Measurements from ENCODE around the gene TMEM40. TPM values are rescaled to one million over a fixed set of nuclear protein-coding genes. Genes with fewer than 3 reads are reported as not detected.

Gene TMEM40
- total RNA-seq, 4 donors from 2014 or later, result not detected

DNA sequence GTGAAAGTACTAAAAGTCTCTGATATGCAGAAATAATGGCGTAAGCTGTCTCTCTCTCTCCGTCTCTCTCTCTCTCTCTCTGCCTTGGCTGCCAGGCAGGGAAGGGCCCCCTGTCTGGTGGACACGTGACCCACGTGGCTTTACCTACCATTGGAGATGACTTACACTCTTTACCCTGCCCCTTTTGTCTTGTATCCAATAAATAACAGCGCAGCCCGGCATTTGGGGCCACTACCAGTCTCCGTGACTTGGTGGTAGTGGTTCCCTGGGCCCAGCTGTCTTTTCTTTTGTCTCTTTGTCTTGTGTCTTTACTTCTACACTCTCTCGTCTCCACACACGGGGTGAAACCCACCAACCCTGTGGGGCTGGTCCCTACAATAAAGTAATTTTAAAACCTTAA, 12.2 kb upstream of the TMEM40 start:
- Histone ChIP-seq H3K27me3 (no peaks in the 10 kb centered on the region), H3K4me1 (no peaks in the 10 kb centered on the region), H3K36me3 (no peaks in the 10 kb centered on the region), H3K27ac (no peak overlapping the region), H3K9me3 (no peaks in the 10 kb centered on the region), H3K4me3 (no peak overlapping the region)
- intact Hi-C loops (cut with DNase I; ENCODE audit: low total_unique reads) (no loop called here), in situ Hi-C loops (cut with MboI; ENCODE audit: low pct_ligation_motif_present in 1 of 4, low pct_unique_long_range_greater_than_20kb in 1 of 4, low sequenced_read_pairs in 3 of 4) (no loop called here)
- TF ChIP-seq EP300 (IDR thresholded peaks at IDR 0.05; ENCODE audit: low read depth) (no peak), CTCF (IDR thresholded peaks at IDR 0.05) (no peak), POLR2A (IDR thresholded peaks at IDR 0.05) (no peak), POLR2AphosphoS5 (IDR thresholded peaks at IDR 0.05) (no peak)
- 84 to 85% methylated on average over 8 to 9 of the region's 9 CpGs for WGBS, 2 donors (ENCODE audit: low coverage in 1 of 2)
- no peak for DNase-seq

- no peaks in the 10 kb centered on the region for H3K4me1 ChIP-seq
- H3K9me3 ChIP-seq, result no peaks in the 10 kb centered on the region
- intact Hi-C loops (cut with DNase I; ENCODE audit: low total_unique reads) (no loop called here), in situ Hi-C loops (cut with MboI; ENCODE audit: low pct_ligation_motif_present in 1 of 4, low pct_unique_long_range_greater_than_20kb in 1 of 4, low sequenced_read_pairs in 3 of 4) (no loop called here)
- DNase-seq, result no peak
- no peak for TF ChIP-seq POLR2A (IDR thresholded peaks at IDR 0.05)
- TF ChIP-seq CTCF (IDR thresholded peaks at IDR 0.05), result no peak
- no peak for TF ChIP-seq EP300 (IDR thresholded peaks at IDR 0.05; ENCODE audit: low read depth)
- TF ChIP-seq POLR2AphosphoS5 (IDR thresholded peaks at IDR 0.05), result no peak
- no peaks in the 10 kb centered on the region for H3K36me3 ChIP-seq
- no peak overlapping the region for H3K27ac ChIP-seq
- no peaks in the 10 kb centered on the region for H3K27me3 ChIP-seq
- no peak overlapping the region for H3K4me3 ChIP-seq
- WGBS, 2 donors (ENCODE audit: low coverage in 1 of 2), result 50 to 76% methylated on average over 1 to 2 of the region's 2 CpGs
Observed at GRCh38 chr3:12769761-12770160, 10.7 kb upstream of the TMEM40 start.

DNA sequence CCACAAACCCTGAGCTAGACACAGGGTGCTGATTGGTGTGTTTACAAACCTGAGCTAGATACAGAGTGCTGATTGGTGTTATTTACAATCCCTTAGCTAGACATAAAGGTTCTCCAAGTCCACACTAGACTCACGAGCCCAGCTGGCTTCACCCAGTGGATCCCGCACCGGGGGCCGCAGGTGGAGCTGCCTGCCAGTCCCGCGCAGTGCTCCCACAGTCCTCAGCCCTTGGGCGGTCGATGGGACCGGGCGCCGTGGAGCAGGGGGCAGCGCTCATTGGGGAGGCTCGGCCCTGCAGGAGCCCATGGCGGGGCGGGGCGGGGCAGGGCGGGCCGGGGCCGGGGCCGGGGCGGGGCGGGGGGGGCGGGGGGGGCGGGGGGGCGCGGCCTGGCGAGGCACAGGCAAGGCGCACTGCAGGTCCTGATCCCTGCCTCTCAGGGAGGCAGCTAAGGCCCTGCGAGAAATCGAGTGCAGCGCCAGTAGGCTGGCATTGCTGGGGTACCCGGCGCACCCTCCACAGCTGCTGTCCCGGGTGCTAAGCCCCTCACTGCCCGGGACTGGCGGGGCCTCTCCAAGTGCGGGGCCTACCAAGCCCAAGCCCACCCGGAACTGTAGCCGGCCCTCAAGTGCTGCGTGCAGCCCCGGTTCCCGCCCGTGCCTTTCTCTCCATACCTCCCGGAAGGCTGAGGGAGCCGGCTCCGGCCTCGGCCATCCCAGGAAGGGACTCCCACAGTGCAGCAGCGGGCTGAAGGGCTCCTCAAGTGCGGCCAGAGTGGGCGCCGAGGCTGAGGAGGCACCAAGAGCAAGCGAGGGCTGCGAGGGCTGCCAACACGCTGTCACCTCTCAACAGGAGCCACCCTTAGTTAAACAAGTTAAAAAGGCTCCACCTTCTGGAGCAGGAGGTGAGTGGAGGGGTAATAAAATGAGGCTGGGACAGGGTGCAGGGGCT, 9.8 kb upstream of the TMEM40 start:
- intact Hi-C loops (cut with DNase I; ENCODE audit: low total_unique reads), result no loop called here
- no peaks in the 10 kb centered on the region for H3K27me3 ChIP-seq
- 80% methylated on average over 27 of the region's 54 CpGs; no CpG with 5 or more reads in 1 of the 2 donors for WGBS, 2 donors (ENCODE audit: low coverage in 1 of 2)
- H3K9me3 ChIP-seq, result no peaks in the 10 kb centered on the region
- TF ChIP-seq CTCF (IDR thresholded peaks at IDR 0.05), result no peak
- TF ChIP-seq POLR2AphosphoS5 (IDR thresholded peaks at IDR 0.05), result no peak
- TF ChIP-seq EP300 (IDR thresholded peaks at IDR 0.05; ENCODE audit: low read depth), result no peak
- TF ChIP-seq POLR2A (IDR thresholded peaks at IDR 0.05), result no peak
- in situ Hi-C loops (cut with MboI; ENCODE audit: low pct_ligation_motif_present in 1 of 4, low pct_unique_long_range_greater_than_20kb in 1 of 4, low sequenced_read_pairs in 3 of 4), result no loop called here
- no peak overlapping the region for H3K27ac ChIP-seq
- H3K4me3 ChIP-seq, result no peak overlapping the region
- no peak for DNase-seq
- no peaks in the 10 kb centered on the region for H3K36me3 ChIP-seq
- H3K4me1 ChIP-seq, result no peaks in the 10 kb centered on the region

- H3K27me3 ChIP-seq, result no peaks in the 10 kb centered on the region
- H3K4me3 ChIP-seq, result no peak overlapping the region
- 83 to 100% methylated on average over 1 to 6 of the region's 6 CpGs for WGBS, 2 donors (ENCODE audit: low coverage in 1 of 2)
- no peaks in the 10 kb centered on the region for H3K36me3 ChIP-seq
- DNase-seq, result no peak
- H3K4me1 ChIP-seq, result no peaks in the 10 kb centered on the region
- in situ Hi-C loops (cut with MboI; ENCODE audit: low pct_ligation_motif_present in 1 of 4, low pct_unique_long_range_greater_than_20kb in 1 of 4, low sequenced_read_pairs in 3 of 4), result no loop called here
- H3K27ac ChIP-seq, result no peak overlapping the region
- intact Hi-C loops (cut with DNase I; ENCODE audit: low total_unique reads), result no loop called here
- no peak for TF ChIP-seq POLR2A (IDR thresholded peaks at IDR 0.05)
- no peak for TF ChIP-seq EP300 (IDR thresholded peaks at IDR 0.05; ENCODE audit: low read depth)
- no peak for TF ChIP-seq POLR2AphosphoS5 (IDR thresholded peaks at IDR 0.05)
- no peak for TF ChIP-seq CTCF (IDR thresholded peaks at IDR 0.05)
- no peaks in the 10 kb centered on the region for H3K9me3 ChIP-seq
Observed at GRCh38 chr3:12766541-12766940, 7.5 kb upstream of the TMEM40 start.
